GM23338 (cell line): Measurements from ENCODE around the gene RRAS2. TPM values are rescaled to one million over a fixed set of nuclear protein-coding genes. Genes with fewer than 3 reads are reported as not detected.

Experiments
- ATAC-seq: fragments of 200-7000 bp; cut with Tn5 transposase; 3 replicates; pipeline ENCODE4 v1.9.1; 2020
- DNase-seq: peaks from one replicate; pipeline ENCODE4 v3.0.0-alpha.2; 2015; ENCODE audit warnings: low spot score
- H2AFZ ChIP-seq: fragments of 200-600 bp; sonication (generic); 2 replicates; pipeline ENCODE4 v1.8.0; 2016; ENCODE audit warnings: antibody characterized with exemption, mild to moderate bottlenecking, moderate library complexity
- H3F3A ChIP-seq: fragments of 200-600 bp; sonication (generic); replicated peaks from 2 replicates; pipeline ENCODE4 v1.8.0; 2017; ENCODE audit warnings: antibody characterized with exemption, mixed run types, low read depth
- H3K27ac ChIP-seq: fragments of 200-600 bp; sonication (generic); 2 replicates; pipeline ENCODE4 v1.6.1; 2016; ENCODE audit warnings: low read depth
- H3K27me3 ChIP-seq: fragments of 200-600 bp; sonication (generic); 2 replicates; pipeline ENCODE4 v1.8.0; 2016; ENCODE audit warnings: mild to moderate bottlenecking, mixed run types, moderate library complexity; ENCODE audit not compliant: insufficient read depth
- H3K36me3 ChIP-seq: fragments of 200-600 bp; sonication (generic); 2 replicates; pipeline ENCODE4 v1.8.0; 2016; ENCODE audit warnings: mild to moderate bottlenecking; ENCODE audit not compliant: insufficient read depth
- H3K4me1 ChIP-seq: fragments of 200-600 bp; sonication (generic); 2 replicates; pipeline ENCODE4 v1.8.0; 2016; ENCODE audit warnings: mild to moderate bottlenecking, moderate library complexity; ENCODE audit not compliant: insufficient read depth
- H3K4me2 ChIP-seq: fragments of 200-600 bp; sonication (generic); 2 replicates; pipeline ENCODE4 v1.7.1; 2017; ENCODE audit warnings: mixed run types
- H3K4me3 ChIP-seq: fragments of 200-600 bp; sonication (generic); 2 replicates; pipeline ENCODE4 v1.6.1; 2016; ENCODE audit warnings: mixed run types
- H3K79me2 ChIP-seq: fragments of 200-600 bp; sonication (generic); replicated peaks from 2 replicates; pipeline ENCODE4 v1.8.0; 2017; ENCODE audit warnings: mild to moderate bottlenecking; ENCODE audit not compliant: insufficient read depth
- H3K9me2 ChIP-seq: fragments of 200-600 bp; sonication (generic); 2 replicates; pipeline ENCODE4 v1.8.0; 2017; ENCODE audit not compliant: insufficient read depth
- H4K20me1 ChIP-seq: fragments of 200-600 bp; sonication (generic); replicated peaks from 2 replicates; pipeline ENCODE4 v1.8.0; 2017; ENCODE audit warnings: mild to moderate bottlenecking; ENCODE audit not compliant: insufficient read depth
- H3K27ac Mint-ChIP-seq: 2 replicates; pipeline ENCODE4 v1.8.0; 2020; ENCODE audit warnings: inconsistent platforms, mild to moderate bottlenecking, moderate library complexity, mixed read lengths
- H3K27me3 Mint-ChIP-seq: 3 replicates; pipeline ENCODE4 v1.8.0; 2022; ENCODE audit warnings: low read depth, mild to moderate bottlenecking, moderate library complexity, mixed read lengths, inconsistent platforms; ENCODE audit not compliant: insufficient read depth, poor library complexity
- H3K36me3 Mint-ChIP-seq: 3 replicates; pipeline ENCODE4 v1.8.0; 2021; ENCODE audit warnings: low read depth, mild to moderate bottlenecking, inconsistent platforms, moderate library complexity, mixed read lengths
- H3K4me1 Mint-ChIP-seq: 3 replicates; pipeline ENCODE4 v1.8.0; 2020; ENCODE audit warnings: mild to moderate bottlenecking, inconsistent platforms, mixed read lengths
- H3K4me3 Mint-ChIP-seq: 3 replicates; pipeline ENCODE4 v1.8.0; 2021; ENCODE audit warnings: moderate library complexity, mild to moderate bottlenecking, inconsistent platforms, mixed read lengths
- H3K9me3 Mint-ChIP-seq: 3 replicates; pipeline ENCODE4 v1.8.0; 2020; ENCODE audit warnings: moderate library complexity, mild to moderate bottlenecking, inconsistent platforms, mixed read lengths
- CREB1 ChIP-seq: fragments of 250-450 bp; sonication (Bioruptor Pico); IDR thresholded peaks from 2 replicates; pipeline ENCODE4 v1.5.0; 2020; ENCODE audit warnings: low read depth, mild to moderate bottlenecking, moderate library complexity
- CTCF ChIP-seq, 2 experiments: fragments of 200-600 bp in 1 of 2; sonication (generic) in 1 of 2; conservative IDR thresholded peaks; 2 replicates each; pipeline versions ENCODE4 v1.5.1 to v1.6.1; 2016 to 2017; ENCODE audit warnings: antibody characterized with exemption in 2 of 2, low read depth in 2 of 2, mild to moderate bottlenecking in 2 of 2, moderate library complexity in 1 of 2
- ETS1 ChIP-seq: IDR thresholded peaks from 2 replicates; pipeline ENCODE4 v1.6.1; 2016; ENCODE audit warnings: antibody characterized with exemption
- EZH2 ChIP-seq: fragments of 200-600 bp; sonication (generic); IDR thresholded peaks from one replicate; pipeline ENCODE4 v1.8.0; 2017; ENCODE audit warnings: antibody characterized with exemption, mild to moderate bottlenecking, low read depth; ENCODE audit not compliant: unreplicated experiment
- EZH2phosphoT487 ChIP-seq: fragments of 200-600 bp; sonication (generic); IDR thresholded peaks from one replicate; pipeline ENCODE4 v1.8.1; 2018; ENCODE audit warnings: antibody characterized with exemption; ENCODE audit not compliant: unreplicated experiment
- JUNB ChIP-seq: IDR thresholded peaks from one replicate; pipeline ENCODE4 v1.6.1; 2016; ENCODE audit warnings: antibody characterized with exemption; ENCODE audit not compliant: unreplicated experiment
- NANOG ChIP-seq: IDR thresholded peaks from 2 replicates; pipeline ENCODE4 v1.6.1; 2016; ENCODE audit warnings: antibody characterized with exemption, borderline replicate concordance
- POLR2AphosphoS5 ChIP-seq: IDR thresholded peaks from 2 replicates; pipeline ENCODE4 v1.6.1; 2016; ENCODE audit warnings: antibody characterized with exemption, low read depth
- REST ChIP-seq: IDR thresholded peaks from one replicate; pipeline ENCODE4 v1.6.1; 2018; ENCODE audit warnings: antibody characterized with exemption; ENCODE audit not compliant: unreplicated experiment
- STAT1 ChIP-seq: IDR thresholded peaks from one replicate; pipeline ENCODE4 v1.6.1; 2016; ENCODE audit warnings: antibody characterized with exemption; ENCODE audit not compliant: unreplicated experiment
- ZNF114 ChIP-seq: fragments of 250-450 bp; sonication (Bioruptor Pico); IDR thresholded peaks from 2 replicates; pipeline ENCODE4 v1.5.0; 2020; ENCODE audit warnings: mild to moderate bottlenecking, moderate library complexity
- ZNF331 ChIP-seq: fragments of 250-450 bp; sonication (Bioruptor Pico); IDR thresholded peaks from 2 replicates; pipeline ENCODE4 v1.5.0; 2020; ENCODE audit warnings: low read depth, mild to moderate bottlenecking, moderate library complexity
- polyA plus RNA-seq: library from polyadenylated mRNA; unstranded; fragments of >200 nt; fragmentation: Nextera tagmentation; extraction: Ambion mirVana; gene quantifications from 2 replicates; pipeline ENCODE4 v1.2.1, GENCODE V29; 2016
- total RNA-seq: library from RNA; depleted of rRNA; stranded (reverse); fragments of >200 nt; shearing (Covaris generic); gene quantifications from 2 replicates; pipeline ENCODE4 v1.2.3, GENCODE V29; 2014
- TF ChIP-seq, protein P1 (sequence below): fragments of 250-450 bp; sonication (Bioruptor Pico); IDR thresholded peaks from 2 replicates; pipeline ENCODE4 v1.5.0; 2020; ENCODE audit warnings: mild to moderate bottlenecking, moderate library complexity

RRAS2 gene
- total and polyA plus RNA-seq, 2 experiments from 2014 or later, result 196 to 293 TPM

- H4K20me1 ChIP-seq, result peaks cover 9% of the 10 kb centered on the region; the same call in 1 of the 2 replicates
- peak overlapping the region; percentile 44 for H3K4me2 ChIP-seq
- Mint-ChIP-seq H3K4me1 (peaks cover 56% of the 10 kb centered on the region), H3K27me3 (no peaks in the 10 kb centered on the region), H3K36me3 (peaks cover 39% of the 10 kb centered on the region), H3K9me3 (peaks cover 9% of the 10 kb centered on the region; the same call in 1 of the 3 replicates), H3K27ac (peak overlapping the region; percentile 84), H3K4me3 (peak overlapping the region; percentile 41)
- no peaks in the 10 kb centered on the region for H3K9me2 ChIP-seq
- H3F3A ChIP-seq, result peaks cover 9% of the 10 kb centered on the region; the same call in 1 of the 2 replicates
- peaks cover 100% of the 10 kb centered on the region for H3K79me2 ChIP-seq
- no peak overlapping the region for H2AFZ ChIP-seq
- TF ChIP-seq EZH2 (no peak), CTCF (conservative IDR thresholded peaks at IDR 0.05; ENCODE audit: low read depth in 2 of 2) (no peak), ZNF114 (no peak), CREB1 (no peak), EZH2phosphoT487 (no peak), POLR2AphosphoS5 (no peak), STAT1 (no peak), ETS1 (no peak), ZNF331 (CRISPR knock-in tag) (no peak), JUNB (no peak), REST (no peak), NANOG (no peak)
- TF ChIP-seq, protein P1, sequence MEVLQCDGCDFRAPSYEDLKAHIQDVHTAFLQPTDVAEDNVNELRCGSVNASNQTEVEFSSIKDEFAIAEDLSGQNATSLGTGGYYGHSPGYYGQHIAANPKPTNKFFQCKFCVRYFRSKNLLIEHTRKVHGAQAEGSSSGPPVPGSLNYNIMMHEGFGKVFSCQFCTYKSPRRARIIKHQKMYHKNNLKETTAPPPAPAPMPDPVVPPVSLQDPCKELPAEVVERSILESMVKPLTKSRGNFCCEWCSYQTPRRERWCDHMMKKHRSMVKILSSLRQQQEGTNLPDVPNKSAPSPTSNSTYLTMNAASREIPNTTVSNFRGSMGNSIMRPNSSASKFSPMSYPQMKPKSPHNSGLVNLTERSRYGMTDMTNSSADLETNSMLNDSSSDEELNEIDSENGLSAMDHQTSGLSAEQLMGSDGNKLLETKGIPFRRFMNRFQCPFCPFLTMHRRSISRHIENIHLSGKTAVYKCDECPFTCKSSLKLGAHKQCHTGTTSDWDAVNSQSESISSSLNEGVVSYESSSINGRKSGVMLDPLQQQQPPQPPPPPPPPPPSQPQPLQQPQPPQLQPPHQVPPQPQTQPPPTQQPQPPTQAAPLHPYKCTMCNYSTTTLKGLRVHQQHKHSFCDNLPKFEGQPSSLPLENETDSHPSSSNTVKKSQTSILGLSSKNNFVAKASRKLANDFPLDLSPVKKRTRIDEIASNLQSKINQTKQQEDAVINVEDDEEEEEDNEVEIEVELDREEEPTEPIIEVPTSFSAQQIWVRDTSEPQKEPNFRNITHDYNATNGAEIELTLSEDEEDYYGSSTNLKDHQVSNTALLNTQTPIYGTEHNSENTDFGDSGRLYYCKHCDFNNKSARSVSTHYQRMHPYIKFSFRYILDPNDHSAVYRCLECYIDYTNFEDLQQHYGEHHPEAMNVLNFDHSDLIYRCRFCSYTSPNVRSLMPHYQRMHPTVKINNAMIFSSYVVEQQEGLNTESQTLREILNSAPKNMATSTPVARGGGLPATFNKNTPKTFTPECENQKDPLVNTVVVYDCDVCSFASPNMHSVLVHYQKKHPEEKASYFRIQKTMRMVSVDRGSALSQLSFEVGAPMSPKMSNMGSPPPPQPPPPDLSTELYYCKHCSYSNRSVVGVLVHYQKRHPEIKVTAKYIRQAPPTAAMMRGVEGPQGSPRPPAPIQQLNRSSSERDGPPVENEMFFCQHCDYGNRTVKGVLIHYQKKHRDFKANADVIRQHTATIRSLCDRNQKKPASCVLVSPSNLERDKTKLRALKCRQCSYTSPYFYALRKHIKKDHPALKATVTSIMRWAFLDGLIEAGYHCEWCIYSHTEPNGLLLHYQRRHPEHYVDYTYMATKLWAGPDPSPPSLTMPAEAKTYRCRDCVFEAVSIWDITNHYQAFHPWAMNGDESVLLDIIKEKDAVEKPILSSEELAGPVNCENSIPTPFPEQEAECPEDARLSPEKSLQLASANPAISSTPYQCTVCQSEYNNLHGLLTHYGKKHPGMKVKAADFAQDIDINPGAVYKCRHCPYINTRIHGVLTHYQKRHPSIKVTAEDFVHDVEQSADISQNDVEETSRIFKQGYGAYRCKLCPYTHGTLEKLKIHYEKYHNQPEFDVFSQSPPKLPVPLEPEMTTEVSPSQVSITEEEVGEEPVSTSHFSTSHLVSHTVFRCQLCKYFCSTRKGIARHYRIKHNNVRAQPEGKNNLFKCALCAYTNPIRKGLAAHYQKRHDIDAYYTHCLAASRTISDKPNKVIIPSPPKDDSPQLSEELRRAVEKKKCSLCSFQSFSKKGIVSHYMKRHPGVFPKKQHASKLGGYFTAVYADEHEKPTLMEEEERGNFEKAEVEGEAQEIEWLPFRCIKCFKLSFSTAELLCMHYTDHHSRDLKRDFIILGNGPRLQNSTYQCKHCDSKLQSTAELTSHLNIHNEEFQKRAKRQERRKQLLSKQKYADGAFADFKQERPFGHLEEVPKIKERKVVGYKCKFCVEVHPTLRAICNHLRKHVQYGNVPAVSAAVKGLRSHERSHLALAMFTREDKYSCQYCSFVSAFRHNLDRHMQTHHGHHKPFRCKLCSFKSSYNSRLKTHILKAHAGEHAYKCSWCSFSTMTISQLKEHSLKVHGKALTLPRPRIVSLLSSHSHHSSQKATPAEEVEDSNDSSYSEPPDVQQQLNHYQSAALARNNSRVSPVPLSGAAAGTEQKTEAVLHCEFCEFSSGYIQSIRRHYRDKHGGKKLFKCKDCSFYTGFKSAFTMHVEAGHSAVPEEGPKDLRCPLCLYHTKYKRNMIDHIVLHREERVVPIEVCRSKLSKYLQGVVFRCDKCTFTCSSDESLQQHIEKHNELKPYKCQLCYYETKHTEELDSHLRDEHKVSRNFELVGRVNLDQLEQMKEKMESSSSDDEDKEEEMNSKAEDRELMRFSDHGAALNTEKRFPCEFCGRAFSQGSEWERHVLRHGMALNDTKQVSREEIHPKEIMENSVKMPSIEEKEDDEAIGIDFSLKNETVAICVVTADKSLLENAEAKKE (CRISPR knock-in tag), result no peak
- peak overlapping the region; percentile 74 for H3K27ac ChIP-seq
- peaks cover 54% of the 10 kb centered on the region for H3K4me1 ChIP-seq
- no peak overlapping the region for H3K4me3 ChIP-seq
- ATAC-seq, result peak; percentile 87
- no peaks in the 10 kb centered on the region for H3K36me3 ChIP-seq
- no peaks in the 10 kb centered on the region for H3K27me3 ChIP-seq
- DNase-seq, result peak; percentile 75
Measured at GRCh38 chr11:14350215-14350614, 8.8 kb downstream of the RRAS2 start.
